Measurements from ENCODE around the gene JARID2. TPM values are rescaled to one million over a fixed set of nuclear protein-coding genes. Genes with fewer than 3 reads are reported as not detected.

JARID2 gene
- polyA plus RNA-seq, 1 of the 3 experiments (the other 2 are of a cell fraction) = 3.4 TPM

DNA sequence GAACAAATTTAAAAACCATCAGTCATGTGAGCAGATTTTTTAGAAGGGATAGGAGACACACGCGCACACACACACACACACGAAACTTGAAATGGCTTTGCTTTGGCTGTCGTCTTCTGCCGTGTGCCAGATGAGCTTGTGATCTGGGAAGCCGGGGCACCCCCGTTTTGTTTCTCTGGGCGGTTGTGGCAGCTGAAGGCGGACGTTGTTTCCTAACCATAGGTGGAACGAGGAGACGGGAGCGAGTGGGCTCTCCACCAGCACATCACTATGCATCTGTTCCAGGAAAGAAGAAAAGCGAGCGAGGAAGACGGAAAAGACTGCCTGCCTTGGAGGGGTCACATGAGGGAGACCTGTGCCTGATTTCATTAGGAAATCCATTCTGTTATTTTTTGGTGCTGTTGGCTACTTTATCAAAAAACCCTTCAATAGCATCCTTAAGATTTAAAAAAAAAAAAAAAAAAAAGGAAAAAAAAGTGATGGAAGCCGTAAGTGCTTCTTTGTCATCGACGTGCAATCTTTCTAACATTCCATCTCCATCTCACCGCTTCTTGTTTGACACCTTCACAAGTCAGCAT is 274.8 kb downstream of the JARID2 start (continued):
- TF ChIP-seq, protein P1, sequence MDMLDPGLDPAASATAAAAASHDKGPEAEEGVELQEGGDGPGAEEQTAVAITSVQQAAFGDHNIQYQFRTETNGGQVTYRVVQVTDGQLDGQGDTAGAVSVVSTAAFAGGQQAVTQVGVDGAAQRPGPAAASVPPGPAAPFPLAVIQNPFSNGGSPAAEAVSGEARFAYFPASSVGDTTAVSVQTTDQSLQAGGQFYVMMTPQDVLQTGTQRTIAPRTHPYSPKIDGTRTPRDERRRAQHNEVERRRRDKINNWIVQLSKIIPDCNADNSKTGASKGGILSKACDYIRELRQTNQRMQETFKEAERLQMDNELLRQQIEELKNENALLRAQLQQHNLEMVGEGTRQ (IDR thresholded peaks at IDR 0.05; ENCODE audit: borderline replicate concordance, low read depth, low read length) = no peak
- TF ChIP-seq RFX5 (IDR thresholded peaks at IDR 0.05; ENCODE audit: low read length) (no peak), NRF1 (IDR thresholded peaks at IDR 0.05; ENCODE audit: low read depth, low read length) (no peak)
- TF ChIP-seq, protein P2, sequence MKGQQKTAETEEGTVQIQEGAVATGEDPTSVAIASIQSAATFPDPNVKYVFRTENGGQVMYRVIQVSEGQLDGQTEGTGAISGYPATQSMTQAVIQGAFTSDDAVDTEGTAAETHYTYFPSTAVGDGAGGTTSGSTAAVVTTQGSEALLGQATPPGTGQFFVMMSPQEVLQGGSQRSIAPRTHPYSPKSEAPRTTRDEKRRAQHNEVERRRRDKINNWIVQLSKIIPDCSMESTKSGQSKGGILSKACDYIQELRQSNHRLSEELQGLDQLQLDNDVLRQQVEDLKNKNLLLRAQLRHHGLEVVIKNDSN (IDR thresholded peaks at IDR 0.05; ENCODE audit: borderline replicate concordance, low read depth) = no peak

DNA sequence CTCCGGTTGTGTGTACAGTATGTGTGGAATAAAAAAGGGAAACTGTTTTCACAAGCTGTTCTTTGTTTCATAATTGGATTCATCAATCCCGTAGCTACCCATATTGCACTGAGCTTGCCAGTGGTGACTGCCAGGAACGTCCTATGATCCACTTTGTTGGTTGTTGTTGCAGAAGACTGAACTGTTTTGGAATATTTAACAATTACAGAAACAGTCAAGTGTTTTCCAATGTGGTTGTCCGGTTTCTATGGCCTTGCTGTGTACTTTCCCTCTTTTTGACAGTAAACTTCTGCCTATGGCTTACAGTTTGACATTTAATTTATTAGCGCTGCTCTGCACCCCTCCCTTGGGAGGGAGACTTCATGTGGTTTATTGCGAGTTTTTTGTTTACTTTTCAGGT is 275.7 kb downstream of the JARID2 start:
- POLR2A ChIA-PET = no interaction called here

DNA sequence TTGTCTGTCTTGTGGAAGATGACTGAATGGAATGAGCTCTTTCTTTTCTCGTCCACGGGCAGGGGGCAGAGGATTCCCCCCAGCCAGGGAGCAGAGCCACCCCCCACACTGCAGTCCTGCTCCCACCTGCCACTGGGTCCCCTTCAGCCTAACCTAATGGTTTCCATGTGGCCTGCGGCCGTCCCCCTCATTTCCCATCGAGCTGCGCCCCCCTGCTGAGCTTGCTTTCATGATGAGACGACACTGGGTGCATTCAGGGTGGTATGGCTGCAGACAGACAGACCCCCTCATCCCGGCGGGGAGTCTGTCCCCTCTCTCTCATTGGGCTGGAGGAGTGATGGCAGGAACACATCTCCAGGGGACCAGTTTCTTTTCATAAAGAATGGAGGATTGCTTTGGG is 276.2 kb downstream of the JARID2 start:
- CTCF ChIA-PET = interaction anchor here (1.8 to 2.8 kb wide), 2 partner anchors 17 to 23 kb away, joined by 4 to 6 read pairs; no protein-coding TSS in a partner anchor
- Histone ChIP-seq H3K27me3 (ENCODE audit: insufficient read depth) (no peaks in the 10 kb centered on the region), H3K4me1 (ENCODE audit: control insufficient read depth in 1 of 2, insufficient read depth in 2 of 2, low read depth in 1 of 2, low read length in 1 of 2) (no peaks in the 10 kb centered on the region; a peak in 1 of 4 replicates), H2AFZ (ENCODE audit: low read depth) (no peak overlapping the region), H3F3A (replicated peaks; ENCODE audit: insufficient read depth) (peaks cover 2% of the 10 kb centered on the region), H3K36me3 (replicated peaks in 1 of 2; ENCODE audit: control insufficient read depth in 1 of 2, insufficient read depth in 2 of 2, low read length in 1 of 2) (peaks cover 14 to 47% of the 10 kb centered on the region in 2 experiments), H3K9me3 (no peaks in the 10 kb centered on the region), H3K79me2 (ENCODE audit: insufficient read depth) (no peaks in the 10 kb centered on the region), H3K4me2 (no peak overlapping the region), H3K4me3 (ENCODE audit: low read depth in 2 of 2, low read length in 1 of 2) (no peak overlapping the region), H3K27ac (ENCODE audit: low read depth in 2 of 2, low read length in 1 of 2) (no peak overlapping the region), H3K9me2 (no peaks in the 10 kb centered on the region), H4K20me1 (ENCODE audit: insufficient read depth) (no peaks in the 10 kb centered on the region), H3K9ac (no peak overlapping the region)
- WGBS (ENCODE audit: low lambda C conversion rate) = 98% methylated on average over 9 of the region's 9 CpGs
- no peak for DNase-seq
- POLR2A ChIA-PET = no interaction called here
- TF ChIP-seq MEF2A (IDR thresholded peaks at IDR 0.05; ENCODE audit: borderline replicate concordance, low read depth) (no peak), GABPA (IDR thresholded peaks at IDR 0.05; ENCODE audit: low read depth) (no peak), POLR2AphosphoS5 (IDR thresholded peaks at IDR 0.05; ENCODE audit: low read depth, low read length) (no peak), SMC3 (IDR thresholded peaks at IDR 0.05; ENCODE audit: low read depth, low read length) (no peak), FOXM1 (IDR thresholded peaks at IDR 0.05; ENCODE audit: low read depth) (no peak), RXRA (IDR thresholded peaks at IDR 0.05; ENCODE audit: borderline replicate concordance, low read depth) (no peak), RAD21 (IDR thresholded peaks at IDR 0.05; ENCODE audit: low read length) (no peak), JUND (IDR thresholded peaks at IDR 0.05) (no peak), RFX5 (IDR thresholded peaks at IDR 0.05; ENCODE audit: low read length) (no peak), MXI1 (IDR thresholded peaks at IDR 0.05; ENCODE audit: low read depth, low read length) (no peak), FOSL2 (IDR thresholded peaks at IDR 0.05; ENCODE audit: borderline replicate concordance, low read depth) (no peak), FOXJ3 (CRISPR knock-in tag; IDR thresholded peaks at IDR 0.05) (no peak), EZH2phosphoT487 (IDR thresholded peaks at IDR 0.05; ENCODE audit: borderline replicate concordance, low read depth) (no peak)
- TF ChIP-seq, protein P1 (IDR thresholded peaks at IDR 0.05; ENCODE audit: borderline replicate concordance, low read depth, low read length) = no peak
- TF ChIP-seq, protein P3, sequence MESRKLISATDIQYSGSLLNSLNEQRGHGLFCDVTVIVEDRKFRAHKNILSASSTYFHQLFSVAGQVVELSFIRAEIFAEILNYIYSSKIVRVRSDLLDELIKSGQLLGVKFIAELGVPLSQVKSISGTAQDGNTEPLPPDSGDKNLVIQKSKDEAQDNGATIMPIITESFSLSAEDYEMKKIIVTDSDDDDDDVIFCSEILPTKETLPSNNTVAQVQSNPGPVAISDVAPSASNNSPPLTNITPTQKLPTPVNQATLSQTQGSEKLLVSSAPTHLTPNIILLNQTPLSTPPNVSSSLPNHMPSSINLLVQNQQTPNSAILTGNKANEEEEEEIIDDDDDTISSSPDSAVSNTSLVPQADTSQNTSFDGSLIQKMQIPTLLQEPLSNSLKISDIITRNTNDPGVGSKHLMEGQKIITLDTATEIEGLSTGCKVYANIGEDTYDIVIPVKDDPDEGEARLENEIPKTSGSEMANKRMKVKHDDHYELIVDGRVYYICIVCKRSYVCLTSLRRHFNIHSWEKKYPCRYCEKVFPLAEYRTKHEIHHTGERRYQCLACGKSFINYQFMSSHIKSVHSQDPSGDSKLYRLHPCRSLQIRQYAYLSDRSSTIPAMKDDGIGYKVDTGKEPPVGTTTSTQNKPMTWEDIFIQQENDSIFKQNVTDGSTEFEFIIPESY (IDR thresholded peaks at IDR 0.05; ENCODE audit: borderline replicate concordance, low read depth) = no peak

More for the DNA sequence above, 275.7 kb downstream of the JARID2 start:
- no peak overlapping the region for H2AFZ ChIP-seq (ENCODE audit: low read depth)
- no peak overlapping the region for H3K27ac ChIP-seq (ENCODE audit: low read depth in 2 of 2, low read length in 1 of 2)
- DNase-seq = no peak
- H3K9me2 ChIP-seq = no peaks in the 10 kb centered on the region
- H4K20me1 ChIP-seq (ENCODE audit: insufficient read depth) = no peaks in the 10 kb centered on the region
- no peaks in the 10 kb centered on the region; a peak in 1 of 4 replicates for H3K4me1 ChIP-seq (ENCODE audit: control insufficient read depth in 1 of 2, insufficient read depth in 2 of 2, low read depth in 1 of 2, low read length in 1 of 2)
- peaks cover 18 to 47% of the 10 kb centered on the region in 2 experiments for H3K36me3 ChIP-seq (replicated peaks in 1 of 2; ENCODE audit: control insufficient read depth in 1 of 2, insufficient read depth in 2 of 2, low read length in 1 of 2)
- no peak overlapping the region for H3K4me2 ChIP-seq
- no peaks in the 10 kb centered on the region for H3K27me3 ChIP-seq (ENCODE audit: insufficient read depth)
- CTCF ChIA-PET = interaction anchor here (1.8 kb wide), 1 partner anchor 16 kb away, joined by 4 read pairs; no protein-coding TSS in a partner anchor
- no peak overlapping the region for H3K4me3 ChIP-seq (ENCODE audit: low read depth in 2 of 2, low read length in 1 of 2)
- H3K79me2 ChIP-seq (ENCODE audit: insufficient read depth) = no peaks in the 10 kb centered on the region
- WGBS (ENCODE audit: low lambda C conversion rate) = 92% methylated on average over 6 of the region's 6 CpGs
- peaks cover 2% of the 10 kb centered on the region for H3F3A ChIP-seq (replicated peaks; ENCODE audit: insufficient read depth)
- TF ChIP-seq SIN3A (IDR thresholded peaks at IDR 0.05; ENCODE audit: borderline replicate concordance, low read depth, low read length) (no peak), RAD21 (IDR thresholded peaks at IDR 0.05; ENCODE audit: low read length) (no peak), MEF2A (IDR thresholded peaks at IDR 0.05; ENCODE audit: borderline replicate concordance, low read depth) (no peak), TAF1 (IDR thresholded peaks at IDR 0.05; ENCODE audit: borderline replicate concordance, low read depth, low read length) (no peak), RXRA (IDR thresholded peaks at IDR 0.05; ENCODE audit: borderline replicate concordance, low read depth) (no peak)
- TF ChIP-seq, protein P4, sequence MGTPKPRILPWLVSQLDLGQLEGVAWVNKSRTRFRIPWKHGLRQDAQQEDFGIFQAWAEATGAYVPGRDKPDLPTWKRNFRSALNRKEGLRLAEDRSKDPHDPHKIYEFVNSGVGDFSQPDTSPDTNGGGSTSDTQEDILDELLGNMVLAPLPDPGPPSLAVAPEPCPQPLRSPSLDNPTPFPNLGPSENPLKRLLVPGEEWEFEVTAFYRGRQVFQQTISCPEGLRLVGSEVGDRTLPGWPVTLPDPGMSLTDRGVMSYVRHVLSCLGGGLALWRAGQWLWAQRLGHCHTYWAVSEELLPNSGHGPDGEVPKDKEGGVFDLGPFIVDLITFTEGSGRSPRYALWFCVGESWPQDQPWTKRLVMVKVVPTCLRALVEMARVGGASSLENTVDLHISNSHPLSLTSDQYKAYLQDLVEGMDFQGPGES (IDR thresholded peaks at IDR 0.05; ENCODE audit: low read depth, low read length) = no peak
- H3K9ac ChIP-seq = no peak overlapping the region
- H3K9me3 ChIP-seq = no peaks in the 10 kb centered on the region

Data from SK-N-SH (cell line).